Measurements from ENCODE around the gene CCNE1.
A peak's percentile ranks its signal among the peaks of the same experiment; 100 is the strongest.

Gene CCNE1

DNA sequence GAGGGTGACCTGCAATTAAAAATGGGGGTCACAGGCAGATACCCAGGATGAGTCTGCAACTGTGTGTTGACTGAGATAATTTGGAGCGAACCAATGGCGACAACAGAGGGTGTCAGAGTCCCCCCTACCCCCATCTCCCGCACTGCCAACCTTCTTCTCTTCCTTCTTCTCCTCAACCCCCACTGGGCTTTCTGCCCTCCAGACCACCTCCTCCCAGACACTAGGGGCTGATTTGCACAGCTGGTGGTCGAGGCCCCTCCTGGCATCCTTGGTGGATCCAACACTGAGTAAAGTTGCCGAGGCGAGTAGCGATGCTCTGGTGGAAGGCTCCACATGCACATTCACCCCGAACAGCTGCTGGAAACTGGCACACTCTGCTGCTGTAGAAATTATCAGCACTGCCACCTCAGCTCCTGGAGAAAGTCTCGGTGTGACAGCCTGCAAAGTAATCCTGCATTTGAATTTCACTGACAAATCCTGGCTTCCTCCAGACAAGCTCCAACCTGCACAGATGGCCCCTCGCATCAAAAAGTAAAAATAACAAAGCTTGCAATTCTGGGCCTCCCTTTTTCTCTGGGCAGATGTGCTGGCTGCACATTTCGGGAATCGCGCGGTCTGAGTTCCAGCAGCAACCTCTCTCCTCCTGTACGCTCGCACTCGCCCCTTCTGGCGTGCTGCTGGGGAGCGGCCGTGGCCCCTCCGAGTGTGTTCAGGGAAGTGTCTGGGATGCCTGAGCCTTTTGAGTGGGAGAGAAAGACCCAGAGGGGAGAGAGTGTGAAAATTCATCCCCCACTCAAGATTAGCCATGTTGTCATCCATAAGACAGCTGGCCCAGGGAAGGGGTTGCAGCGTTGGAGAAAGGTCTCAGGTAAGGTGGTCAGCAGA, 28.5 kb downstream of the CCNE1 start:
- POLR2A ChIA-PET: no interaction called here
- CTCF ChIA-PET: interaction anchor here (0.6 to 1.5 kb wide), 3 partner anchors 17 to 811 kb away, joined by 3 to 6 read pairs (median 3); no protein-coding TSS in a partner anchor

DNA sequence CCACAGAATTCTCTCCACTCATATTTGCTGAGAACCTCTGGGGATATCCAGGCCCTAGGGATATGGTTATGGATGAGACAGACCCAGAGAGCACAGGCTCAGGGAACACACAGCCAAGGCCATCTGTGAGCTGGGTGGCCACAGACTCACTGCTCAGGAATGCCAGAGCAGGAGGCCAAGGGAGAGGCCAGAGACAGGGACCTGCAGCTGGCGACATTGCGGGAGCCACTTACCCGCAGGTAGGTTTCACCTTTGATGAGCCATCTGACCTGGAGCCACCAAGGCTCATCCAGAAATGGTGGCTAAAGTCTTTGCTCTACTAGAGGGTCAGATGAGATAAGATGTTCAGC, 29.4 kb downstream of the CCNE1 start:
- H3K9me3 ChIP-seq (ENCODE audit: control insufficient read depth, insufficient read depth, low read depth, low read length): no peaks in the 10 kb centered on the region
- TF ChIP-seq OVOL3 (tag by site-specific recombination; IDR thresholded peaks at IDR 0.05): no peak
- TF ChIP-seq ZNF433 (tag by site-specific recombination; IDR thresholded peaks at IDR 0.05; ENCODE audit: low read depth): no peak
- no peak for TF ChIP-seq BCL11A (tag by site-specific recombination; IDR thresholded peaks at IDR 0.05; ENCODE audit: low read depth)
- TF ChIP-seq ZNF560 (tag by site-specific recombination; IDR thresholded peaks at IDR 0.05; ENCODE audit: borderline replicate concordance): no peak
- 0 out of 2 replicates have a peak, but pooled peaks have one; percentile 6 for TF ChIP-seq GLIS1 (tag by site-specific recombination; IDR thresholded peaks at IDR 0.05)
- no peak for TF ChIP-seq EGR2 (tag by site-specific recombination; IDR thresholded peaks at IDR 0.05; ENCODE audit: low read depth)
- no peaks in the 10 kb centered on the region for H3K36me3 ChIP-seq (ENCODE audit: control insufficient read depth in 2 of 2, insufficient read depth in 1 of 2, low read length in 2 of 2)
- H3K4me1 ChIP-seq (ENCODE audit: control insufficient read depth, insufficient read depth, low read length): peaks cover 16% of the 10 kb centered on the region
- POLR2A ChIA-PET: interaction anchor here (0.6 to 1.0 kb wide), 2 partner anchors 17 to 24 kb away, joined by 5 to 11 read pairs; no protein-coding TSS in a partner anchor
- H3K27ac ChIP-seq (ENCODE audit: extremely low read depth, low read depth, low read length): no peak overlapping the region
- H3K4me3 ChIP-seq (ENCODE audit: low read depth, low read length): no peak overlapping the region
- CTCF ChIA-PET: interaction anchor here (0.6 to 1.5 kb wide), 3 partner anchors 16 to 810 kb away, joined by 3 read pairs; no protein-coding TSS in a partner anchor

More for the DNA sequence above, 28.5 kb downstream of the CCNE1 start:
- Histone ChIP-seq H3K9me3 (ENCODE audit: control insufficient read depth, insufficient read depth, low read depth, low read length) (no peaks in the 10 kb centered on the region), H3K27ac (ENCODE audit: extremely low read depth, low read depth, low read length) (no peak overlapping the region), H3K36me3 (ENCODE audit: control insufficient read depth in 2 of 2, insufficient read depth in 1 of 2, low read length in 2 of 2) (no peaks in the 10 kb centered on the region), H3K4me1 (ENCODE audit: control insufficient read depth, insufficient read depth, low read length) (peaks cover 9% of the 10 kb centered on the region), H3K4me3 (ENCODE audit: low read depth, low read length) (no peak overlapping the region)
- peak; percentile 25; the same call in 1 of the 2 replicates for TF ChIP-seq ZIC2 (tag by site-specific recombination; IDR thresholded peaks at IDR 0.05)
- TF ChIP-seq, protein P1, sequence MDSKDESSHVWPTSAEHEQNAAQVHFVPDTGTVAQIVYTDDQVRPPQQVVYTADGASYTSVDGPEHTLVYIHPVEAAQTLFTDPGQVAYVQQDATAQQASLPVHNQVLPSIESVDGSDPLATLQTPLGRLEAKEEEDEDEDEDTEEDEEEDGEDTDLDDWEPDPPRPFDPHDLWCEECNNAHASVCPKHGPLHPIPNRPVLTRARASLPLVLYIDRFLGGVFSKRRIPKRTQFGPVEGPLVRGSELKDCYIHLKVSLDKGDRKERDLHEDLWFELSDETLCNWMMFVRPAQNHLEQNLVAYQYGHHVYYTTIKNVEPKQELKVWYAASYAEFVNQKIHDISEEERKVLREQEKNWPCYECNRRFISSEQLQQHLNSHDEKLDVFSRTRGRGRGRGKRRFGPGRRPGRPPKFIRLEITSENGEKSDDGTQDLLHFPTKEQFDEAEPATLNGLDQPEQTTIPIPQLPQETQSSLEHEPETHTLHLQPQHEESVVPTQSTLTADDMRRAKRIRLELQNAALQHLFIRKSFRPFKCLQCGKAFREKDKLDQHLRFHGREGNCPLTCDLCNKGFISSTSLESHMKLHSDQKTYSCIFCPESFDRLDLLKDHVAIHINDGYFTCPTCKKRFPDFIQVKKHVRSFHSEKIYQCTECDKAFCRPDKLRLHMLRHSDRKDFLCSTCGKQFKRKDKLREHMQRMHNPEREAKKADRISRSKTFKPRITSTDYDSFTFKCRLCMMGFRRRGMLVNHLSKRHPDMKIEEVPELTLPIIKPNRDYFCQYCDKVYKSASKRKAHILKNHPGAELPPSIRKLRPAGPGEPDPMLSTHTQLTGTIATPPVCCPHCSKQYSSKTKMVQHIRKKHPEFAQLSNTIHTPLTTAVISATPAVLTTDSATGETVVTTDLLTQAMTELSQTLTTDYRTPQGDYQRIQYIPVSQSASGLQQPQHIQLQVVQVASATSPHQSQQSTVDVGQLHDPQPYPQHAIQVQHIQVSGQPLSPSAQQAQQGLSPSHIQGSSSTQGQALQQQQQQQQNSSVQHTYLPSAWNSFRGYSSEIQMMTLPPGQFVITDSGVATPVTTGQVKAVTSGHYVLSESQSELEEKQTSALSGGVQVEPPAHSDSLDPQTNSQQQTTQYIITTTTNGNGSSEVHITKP (tag by site-specific recombination; IDR thresholded peaks at IDR 0.05): peak; percentile 75
- TF ChIP-seq ZNF350 (tag by site-specific recombination; IDR thresholded peaks at IDR 0.05): no peak

DNA sequence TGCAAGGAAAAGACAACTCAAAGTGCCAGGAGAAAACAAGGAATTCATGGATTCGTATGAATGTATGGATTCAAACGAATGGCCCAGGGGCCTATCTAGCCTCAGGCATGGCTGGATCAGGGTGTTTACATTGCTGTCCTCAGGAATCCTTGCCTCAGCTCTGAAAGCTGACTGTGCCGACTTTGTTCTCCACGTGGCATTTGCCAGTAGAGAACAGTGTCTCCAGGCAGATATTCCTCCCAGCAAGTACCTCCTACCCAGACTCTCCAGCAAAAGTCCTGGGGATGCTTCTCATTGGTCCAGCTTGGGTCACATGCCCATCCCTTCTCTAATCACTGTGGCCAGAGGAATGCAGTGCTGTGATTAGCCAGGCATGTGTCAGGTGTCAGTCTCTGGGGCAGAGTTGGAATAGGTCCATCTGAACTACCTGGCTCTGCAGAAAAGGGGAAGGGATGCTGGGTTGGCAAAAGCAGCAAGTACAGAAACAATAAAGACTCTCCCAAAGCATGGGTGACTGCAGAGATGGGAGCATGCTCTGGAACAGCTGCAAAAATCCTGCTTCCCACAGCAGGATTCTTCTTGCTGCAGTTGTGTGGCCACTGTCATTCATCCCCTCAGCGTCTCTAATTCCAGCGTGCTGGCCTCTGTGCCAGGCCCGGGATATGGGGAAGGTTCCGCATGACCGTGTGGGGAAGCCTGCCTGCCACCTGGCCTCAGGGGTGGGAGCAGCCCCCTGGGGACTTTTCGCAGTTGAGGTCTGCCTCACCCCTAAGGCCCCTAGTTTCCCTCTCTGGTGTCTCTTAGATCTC, 30.0 kb downstream of the CCNE1 start:
- H3K27ac ChIP-seq (ENCODE audit: extremely low read depth, low read depth, low read length): no peak overlapping the region; the same call in 1 of the 2 replicates
- H3K9me3 ChIP-seq (ENCODE audit: control insufficient read depth, insufficient read depth, low read depth, low read length): no peaks in the 10 kb centered on the region
- peaks cover 16% of the 10 kb centered on the region for H3K4me1 ChIP-seq (ENCODE audit: control insufficient read depth, insufficient read depth, low read length)
- H3K36me3 ChIP-seq (ENCODE audit: control insufficient read depth in 2 of 2, insufficient read depth in 1 of 2, low read length in 2 of 2): no peaks in the 10 kb centered on the region
- CTCF ChIA-PET: interaction anchor here (0.6 to 1.5 kb wide), 5 partner anchors 11 to 809 kb away, joined by 3 to 5 read pairs (median 3); no protein-coding TSS in a partner anchor
- no peak overlapping the region for H3K4me3 ChIP-seq (ENCODE audit: low read depth, low read length)
- POLR2A ChIA-PET: interaction anchor here (0.6 to 1.3 kb wide), 3 partner anchors 18 to 71 kb away, joined by 4 to 11 read pairs (median 5); no protein-coding TSS in a partner anchor
- peak; percentile 38 for TF ChIP-seq SETDB1 (IDR thresholded peaks at IDR 0.05; ENCODE audit: insufficient read length, low read length)
- no peak for TF ChIP-seq GLI2 (tag by site-specific recombination; IDR thresholded peaks at IDR 0.05; ENCODE audit: borderline replicate concordance, low read depth)
- TF ChIP-seq SP3 (tag by site-specific recombination; IDR thresholded peaks at IDR 0.05): peak; percentile 66; the same call in 1 of the 2 replicates
- TF ChIP-seq ZNF202 (tag by site-specific recombination; IDR thresholded peaks at IDR 0.05; ENCODE audit: borderline replicate concordance): no peak
- no peak for TF ChIP-seq ZNF664 (tag by site-specific recombination; IDR thresholded peaks at IDR 0.05)
- TF ChIP-seq, protein P2, sequence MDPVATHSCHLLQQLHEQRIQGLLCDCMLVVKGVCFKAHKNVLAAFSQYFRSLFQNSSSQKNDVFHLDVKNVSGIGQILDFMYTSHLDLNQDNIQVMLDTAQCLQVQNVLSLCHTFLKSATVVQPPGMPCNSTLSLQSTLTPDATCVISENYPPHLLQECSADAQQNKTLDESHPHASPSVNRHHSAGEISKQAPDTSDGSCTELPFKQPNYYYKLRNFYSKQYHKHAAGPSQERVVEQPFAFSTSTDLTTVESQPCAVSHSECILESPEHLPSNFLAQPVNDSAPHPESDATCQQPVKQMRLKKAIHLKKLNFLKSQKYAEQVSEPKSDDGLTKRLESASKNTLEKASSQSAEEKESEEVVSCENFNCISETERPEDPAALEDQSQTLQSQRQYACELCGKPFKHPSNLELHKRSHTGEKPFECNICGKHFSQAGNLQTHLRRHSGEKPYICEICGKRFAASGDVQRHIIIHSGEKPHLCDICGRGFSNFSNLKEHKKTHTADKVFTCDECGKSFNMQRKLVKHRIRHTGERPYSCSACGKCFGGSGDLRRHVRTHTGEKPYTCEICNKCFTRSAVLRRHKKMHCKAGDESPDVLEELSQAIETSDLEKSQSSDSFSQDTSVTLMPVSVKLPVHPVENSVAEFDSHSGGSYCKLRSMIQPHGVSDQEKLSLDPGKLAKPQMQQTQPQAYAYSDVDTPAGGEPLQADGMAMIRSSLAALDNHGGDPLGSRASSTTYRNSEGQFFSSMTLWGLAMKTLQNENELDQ (tag by site-specific recombination; IDR thresholded peaks at IDR 0.05; ENCODE audit: low read depth): no peak
- TF ChIP-seq ZXDB (tag by site-specific recombination; IDR thresholded peaks at IDR 0.05): no peak
- no peak for TF ChIP-seq KLF1 (tag by site-specific recombination; IDR thresholded peaks at IDR 0.05)
- TF ChIP-seq SP7 (tag by site-specific recombination; IDR thresholded peaks at IDR 0.05): no peak
- no peak for TF ChIP-seq ZNF561 (tag by site-specific recombination; IDR thresholded peaks at IDR 0.05; ENCODE audit: borderline replicate concordance)
- TF ChIP-seq ZNF184 (tag by site-specific recombination; IDR thresholded peaks at IDR 0.05): no peak

Measured in HEK293 (cell line).